Neural progenitor cell (in vitro differentiated cells): ENCODE results near the gene FKBP10.

Experiments
- CTCF ChIP-seq: fragments of 200-600 bp; sonication (generic); IDR thresholded peaks from 2 replicates; pipeline ENCODE4 v1.5.1; 2017; ENCODE audit warnings: antibody characterized with exemption, mild to moderate bottlenecking
- EZH2phosphoT487 ChIP-seq: fragments of 200-600 bp; sonication (generic); IDR thresholded peaks from 2 replicates; pipeline ENCODE4 v1.6.1; 2017; ENCODE audit warnings: antibody characterized with exemption

GRCh38 chr17:41785859-41786226 is 27.0 kb upstream of the FKBP10 start:
- TF ChIP-seq CTCF = no peak
- no peak for TF ChIP-seq EZH2phosphoT487
